Measurements from ENCODE around the gene PGA3.

Gene PGA3

DNA sequence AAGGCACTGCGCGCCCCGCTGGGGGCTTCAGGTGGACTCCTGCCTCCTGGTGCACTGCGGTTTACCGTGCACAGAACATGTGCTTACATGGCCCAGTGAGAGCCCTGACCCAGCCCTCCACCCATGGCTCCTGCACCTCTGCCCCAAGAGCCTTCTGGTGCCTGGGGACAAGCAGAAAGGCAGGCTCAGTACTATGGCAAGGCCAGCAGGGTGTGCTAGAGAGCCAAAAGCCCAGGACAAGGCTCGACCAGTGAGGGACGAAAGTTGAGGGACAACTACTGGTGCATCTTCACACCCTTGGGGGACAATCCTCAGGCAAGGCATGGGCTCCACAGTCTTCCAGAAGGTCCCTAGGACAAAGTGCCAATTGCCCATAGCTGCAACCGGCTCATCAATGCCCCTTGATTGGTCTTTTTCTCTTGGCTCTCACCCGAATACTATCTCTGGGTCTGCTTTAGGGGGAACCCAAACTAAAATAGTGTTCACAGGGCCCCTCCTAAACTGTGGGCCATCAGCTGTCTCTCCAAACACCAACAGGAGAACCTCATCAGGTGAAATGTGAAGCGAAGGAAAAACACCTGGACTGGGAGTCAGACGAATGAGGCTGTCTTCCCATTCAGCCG is 51.2 kb downstream of the PGA3 start:
- peak in 1 of 2 experiments; percentile 47 for DNase-seq

DNA sequence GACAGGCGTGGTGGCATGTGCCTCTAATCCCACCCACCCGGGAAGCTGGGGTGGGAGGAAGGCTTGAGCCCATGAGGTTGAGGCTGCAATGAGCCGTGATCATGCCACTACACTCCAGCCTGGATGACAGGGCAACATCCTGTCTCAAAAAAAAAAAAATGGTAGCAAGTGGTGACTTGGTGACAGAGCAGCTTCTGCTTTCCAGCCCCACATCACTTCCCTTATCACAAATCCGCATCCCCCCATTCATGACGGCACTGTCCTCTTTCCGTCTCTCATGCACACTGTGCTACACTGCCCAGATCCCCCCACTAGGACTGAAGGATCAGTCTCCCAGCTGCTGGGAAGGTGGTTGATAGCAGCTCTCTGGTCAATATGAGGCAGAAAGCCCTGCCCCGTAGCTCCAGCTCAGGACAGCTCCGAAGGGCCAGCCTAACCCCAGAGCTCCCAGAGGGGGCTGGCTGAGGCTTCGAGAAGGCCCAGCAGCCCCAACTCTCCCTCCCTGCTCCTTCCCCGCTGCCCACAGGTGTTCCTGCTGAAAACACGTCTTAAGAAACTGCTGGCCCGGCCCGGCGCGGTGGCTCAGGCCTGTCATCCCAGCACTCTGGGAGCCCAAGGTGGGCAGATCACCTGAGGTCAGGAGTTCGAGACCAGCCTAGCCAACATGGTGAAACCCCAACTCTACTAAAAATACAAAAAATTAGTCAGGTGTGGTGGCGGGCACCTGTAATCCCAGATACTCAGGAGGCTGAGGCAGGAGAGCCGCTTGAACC is 53.6 kb downstream of the PGA3 start:
- no peak for DNase-seq

DNA sequence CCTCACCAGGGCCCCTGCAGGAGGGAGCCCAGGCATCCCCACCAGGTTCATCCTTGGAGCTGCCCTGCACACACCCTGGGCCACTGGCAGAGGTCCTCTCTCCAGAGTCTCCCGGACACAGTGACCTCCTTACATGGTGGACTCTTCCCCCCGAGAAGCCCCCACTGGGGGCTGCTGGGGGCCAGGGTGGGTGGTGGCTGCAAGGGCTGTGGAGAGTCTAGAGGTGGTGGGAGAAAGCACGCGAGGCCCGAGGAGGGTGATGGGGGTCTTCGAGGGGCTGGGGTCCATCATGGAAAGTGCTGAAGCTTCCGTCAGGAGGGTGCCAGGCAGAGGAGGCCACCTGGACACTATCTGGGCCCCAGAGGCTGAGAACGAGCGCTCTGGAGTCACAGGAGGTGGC is 55.2 kb downstream of the PGA3 start:
- DNase-seq = no peak

DNA sequence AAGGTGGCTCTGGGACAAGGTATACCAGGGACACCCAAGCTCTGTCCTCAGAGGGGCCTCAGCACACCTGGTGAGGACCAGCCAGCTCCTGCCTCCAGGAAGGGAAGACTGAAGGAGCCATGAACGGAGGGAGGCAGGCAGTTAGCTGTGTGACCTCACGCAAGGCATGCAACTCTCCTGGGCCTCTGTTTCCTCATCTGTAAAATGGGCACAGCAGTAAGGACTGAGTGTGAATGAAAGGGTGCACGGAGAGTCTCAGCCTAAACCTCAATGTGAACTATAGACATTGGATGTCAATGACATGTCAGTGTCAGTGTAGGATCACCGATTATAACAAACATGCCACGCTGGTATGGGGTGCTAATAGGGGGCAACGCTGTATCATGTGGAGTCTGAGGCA is 56.0 kb downstream of the PGA3 start:
- no peak for DNase-seq

Data from SW 1271 (cell line).